Aorta (tissue), 5 donors: ENCODE results near the gene PLXDC2. TPM values are rescaled to one million over a fixed set of nuclear protein-coding genes. Genes with fewer than 3 reads are reported as not detected.

Experiments
- ATAC-seq: fragments of 200-7000 bp; cut with Tn5 transposase; one replicate; pipeline ENCODE4 v1.9.1; 2022; ENCODE audit warnings: moderate library complexity; ENCODE audit not compliant: low FRiP score
- DNase-seq, 2 donors: peaks; one replicate each; pipeline ENCODE4 v3.0.0-alpha.2; 2020
- H3K27ac ChIP-seq, 2 donors: one replicate each; pipeline ENCODE4 v1.5.1; 2013; ENCODE audit warnings: low read length in 2 of 2, mild to moderate bottlenecking in 2 of 2, moderate library complexity in 2 of 2, control low read depth in 1 of 2, inconsistent platforms in 1 of 2, low read depth in 1 of 2
- H3K27me3 ChIP-seq, 2 donors: one replicate each; pipeline ENCODE4 v1.6.1; 2013; ENCODE audit warnings: control low read depth in 1 of 2, low read length in 1 of 2, mild to moderate bottlenecking in 1 of 2, moderate library complexity in 1 of 2; ENCODE audit not compliant: insufficient read depth in 2 of 2, control insufficient read depth in 1 of 2
- H3K36me3 ChIP-seq, 2 donors: one replicate each; pipeline ENCODE4 v1.6.1; 2013; ENCODE audit warnings: control low read depth in 1 of 2, low read length in 1 of 2, mild to moderate bottlenecking in 1 of 2; ENCODE audit not compliant: insufficient read depth in 2 of 2, control insufficient read depth in 1 of 2
- H3K4me1 ChIP-seq, 2 donors: one replicate each; pipeline ENCODE4 v1.6.1; 2013; ENCODE audit warnings: low read length in 2 of 2, control low read depth in 1 of 2, mild to moderate bottlenecking in 1 of 2, moderate library complexity in 1 of 2; ENCODE audit not compliant: insufficient read depth in 2 of 2, control insufficient read depth in 1 of 2
- H3K4me3 ChIP-seq, 2 donors: one replicate each; pipeline ENCODE4 v1.5.1; 2013; ENCODE audit warnings: low read length in 2 of 2, control low read depth in 1 of 2, mild to moderate bottlenecking in 1 of 2
- H3K9me3 ChIP-seq: one replicate; pipeline ENCODE4 v1.6.1; 2013; ENCODE audit warnings: mild to moderate bottlenecking, low read length; ENCODE audit not compliant: control insufficient read depth
- WGBS, 2 donors: extraction: QIAGEN DNeasy Blood & Tissue Kit; methylation state at CpG; one replicate each; pipeline ENCODE4 v1.1.7; 2013; 5-methylcytosine and 5-hydroxymethylcytosine counted together
- intact Hi-C, 2 donors: fragments of 100-400 bp; cut with DNase I; formaldehyde crosslinking; loops; one replicate each; pipeline versions ENCODE4 v1.14.2 to v1.15.0; 2022
- polyA plus RNA-seq, 2 donors: library from polyadenylated mRNA; stranded (reverse); fragments of 200-250 nt; gene quantifications; one replicate each; pipeline ENCODE4 v1.2.3, GENCODE V29; 2013
- total RNA-seq, 2 donors: library from RNA; stranded (reverse); fragmentation: NEBNext Ultra II Directional; extraction: Animal tissue kit (Norgen Biotek cat#: 25700); gene quantifications; one replicate each; pipeline ENCODE4 v1.2.1, GENCODE V29; 2021
- donor health status: healthy with polysubstance abuse.
- donor health status: Bipolar disorder and iron deficiency.
- donor health status: DM: no; HTN: no; CAD: no.
- donor health status: DM: no; HTN: no; CAD: no.
- donor health status: DM: yes; HTN: yes; CAD: no.

PLXDC2 gene
- total and polyA plus RNA-seq, 4 donors, result 14.7 to 155 (median 57.4) TPM

GRCh38 chr10:20313665-20314064, 497.4 kb downstream of the PLXDC2 start:
- H3K36me3 ChIP-seq, result no peaks in the 10 kb centered on the region
- no peak overlapping the region for H3K27ac ChIP-seq
- H3K27me3 ChIP-seq, result no peaks in the 10 kb centered on the region
- intact Hi-C loops, result no loop called here
- DNase-seq, result no peak
- 13 to 14% methylated on average over 3 of the region's 3 CpGs for WGBS, 2 donors
- H3K4me3 ChIP-seq, result no peak overlapping the region
- peaks cover 2% of the 10 kb centered on the region for H3K9me3 ChIP-seq
- ATAC-seq, result no peak
- no peaks in the 10 kb centered on the region for H3K4me1 ChIP-seq

DNA sequence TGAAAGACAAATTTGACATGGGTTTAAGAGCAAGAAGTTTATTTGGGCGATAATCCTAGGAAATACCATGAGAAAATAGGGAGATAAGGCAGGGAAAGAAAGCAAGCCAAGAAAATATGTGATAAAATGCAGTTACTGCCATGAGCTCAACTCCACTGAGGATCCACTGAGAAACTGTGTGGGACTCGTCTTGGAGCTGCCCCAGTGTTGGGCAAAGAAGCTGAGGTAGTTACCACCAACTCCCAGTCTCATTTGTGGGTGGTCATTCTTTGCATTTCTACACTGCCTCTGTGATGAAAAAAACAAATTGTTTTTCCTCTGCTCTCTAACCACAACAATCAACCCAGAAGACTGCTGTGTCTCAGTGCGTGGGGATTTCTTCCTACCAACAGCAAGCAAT, 498.2 kb downstream of the PLXDC2 start:
- Histone ChIP-seq H3K27me3 (no peaks in the 10 kb centered on the region), H3K4me3 (no peak overlapping the region), H3K36me3 (no peaks in the 10 kb centered on the region), H3K27ac (no peak overlapping the region), H3K4me1 (no peaks in the 10 kb centered on the region), H3K9me3 (peaks cover 2% of the 10 kb centered on the region)
- DNase-seq (no peak), ATAC-seq (no peak)
- 23 to 29% methylated on average over 3 of the region's 3 CpGs for WGBS, 2 donors
- intact Hi-C loops, result no loop called here

DNA sequence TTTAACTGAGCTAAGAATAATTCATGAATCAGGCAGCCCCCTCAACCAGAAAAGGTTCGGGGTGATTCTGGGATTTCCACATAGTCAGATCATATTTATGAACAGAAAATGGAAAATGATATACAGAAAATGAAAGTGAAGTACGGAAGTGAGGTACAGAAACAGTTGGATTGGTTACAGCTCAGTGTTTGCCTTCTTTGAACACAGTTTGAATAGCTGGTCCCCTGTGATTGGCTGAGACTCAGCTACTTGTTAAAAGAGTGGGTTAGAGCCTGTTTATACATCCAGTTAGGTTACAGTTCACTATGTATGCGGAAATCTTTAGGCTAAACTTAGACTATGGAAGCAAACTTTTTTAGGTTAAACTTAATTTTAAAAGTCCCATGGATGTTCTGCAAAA, 511.7 kb downstream of the PLXDC2 start:
- no peaks in the 10 kb centered on the region for H3K36me3 ChIP-seq
- H3K27ac ChIP-seq, result no peak overlapping the region
- H3K4me1 ChIP-seq, result no peaks in the 10 kb centered on the region
- ATAC-seq (no peak), DNase-seq (no peak)
- intact Hi-C loops, result no loop called here
- peaks cover 3% of the 10 kb centered on the region for H3K9me3 ChIP-seq
- WGBS, 2 donors, result 95 to 96% methylated on average over 3 of the region's 3 CpGs
- H3K4me3 ChIP-seq, result no peak overlapping the region
- no peaks in the 10 kb centered on the region for H3K27me3 ChIP-seq

DNA sequence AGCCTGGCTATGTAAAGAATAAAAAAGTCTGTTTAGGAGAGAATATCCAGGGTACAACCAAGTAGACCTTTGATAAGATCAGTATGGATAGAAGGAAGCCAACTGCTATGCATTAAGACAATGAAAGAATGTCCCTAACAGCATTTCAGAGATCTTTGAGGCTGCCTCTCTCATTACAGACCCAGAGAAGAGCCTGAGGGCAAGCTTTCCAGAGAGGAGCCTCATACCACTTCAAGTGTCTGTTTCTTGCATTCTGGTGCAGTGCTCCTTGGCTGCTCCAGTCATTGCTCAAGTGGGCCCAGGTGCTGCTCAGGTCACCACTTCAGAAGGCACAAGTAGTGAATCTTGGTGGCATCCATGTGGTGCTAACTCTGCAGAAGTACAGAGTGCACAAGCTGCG, 514.0 kb downstream of the PLXDC2 start:
- no peak overlapping the region for H3K4me3 ChIP-seq
- WGBS, 2 donors, result 98 to 100% methylated on average over 1 of the region's 1 CpG
- ATAC-seq (no peak), DNase-seq (no peak)
- no peaks in the 10 kb centered on the region for H3K36me3 ChIP-seq
- H3K27ac ChIP-seq, result no peak overlapping the region
- H3K27me3 ChIP-seq, result no peaks in the 10 kb centered on the region
- H3K4me1 ChIP-seq, result no peaks in the 10 kb centered on the region
- H3K9me3 ChIP-seq, result peaks cover 6% of the 10 kb centered on the region
- intact Hi-C loops, result no loop called here

GRCh38 chr10:20334559-20334958, 518.3 kb downstream of the PLXDC2 start:
- no peak overlapping the region for H3K27ac ChIP-seq
- no peak for DNase-seq
- ATAC-seq, result no peak
- no peaks in the 10 kb centered on the region for H3K4me1 ChIP-seq
- no peaks in the 10 kb centered on the region for H3K27me3 ChIP-seq
- peaks cover 3% of the 10 kb centered on the region for H3K9me3 ChIP-seq
- H3K36me3 ChIP-seq, result no peaks in the 10 kb centered on the region
- WGBS, 2 donors, result 96% methylated on average over 3 of the region's 3 CpGs
- H3K4me3 ChIP-seq, result no peak overlapping the region
- intact Hi-C loops, result no loop called here
